Tongue (tissue), 2 donors: ENCODE results near the gene MINDY3. TPM values are rescaled to one million over a fixed set of nuclear protein-coding genes. Genes with fewer than 3 reads are reported as not detected.

ENCODE experiments used
- DNase-seq: peaks from one replicate; pipeline ENCODE4 v3.0.0-alpha.2; 2015
- total RNA-seq: library from RNA; depleted of rRNA; stranded (reverse); fragments of >200 nt; gene quantifications from one replicate; pipeline ENCODE4 v1.2.3, GENCODE V29; 2014

Gene MINDY3
- total RNA-seq, 1 donor from 2014 or later, result 43.8 TPM

DNA sequence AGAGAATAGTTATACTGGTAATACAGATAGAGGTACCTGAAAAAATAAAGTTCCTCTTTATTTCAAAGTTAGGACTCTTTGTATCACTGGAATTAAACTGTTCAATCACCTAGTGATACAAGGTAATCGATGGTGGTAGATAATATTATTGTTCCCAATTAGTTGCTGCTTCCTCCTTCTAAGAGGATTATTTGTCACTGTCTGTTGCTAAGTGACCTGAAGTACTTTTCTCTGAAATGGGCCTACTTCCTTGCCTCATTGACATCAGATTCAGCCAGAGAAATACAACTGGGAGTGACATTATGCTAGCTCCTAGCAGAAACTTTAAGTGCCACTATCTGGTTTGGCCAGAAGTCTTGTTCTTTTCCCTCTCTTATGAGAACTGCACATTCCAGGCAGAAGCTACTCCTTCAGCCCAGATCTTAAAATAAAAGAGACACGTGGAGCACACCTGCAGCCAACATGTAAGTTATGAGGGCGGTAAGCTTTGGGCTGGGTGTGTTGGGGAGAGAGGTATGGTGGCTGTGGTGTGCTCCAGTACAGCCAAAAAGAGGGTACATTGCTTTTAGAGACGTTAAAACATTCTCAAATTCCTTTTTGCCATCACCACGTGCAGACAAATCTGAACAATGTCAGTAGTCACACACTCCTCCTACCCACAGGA is 54.8 kb downstream of the MINDY3 start:
- DNase-seq, result no peak

GRCh38 chr10:15804109-15804508 is 56.2 kb downstream of the MINDY3 start:
- DNase-seq, result no peak

- no peak for DNase-seq
Observed at GRCh38 chr10:15802375-15802949, 57.8 kb downstream of the MINDY3 start.

- no peak for DNase-seq
Observed at GRCh38 chr10:15801641-15802040, 58.7 kb downstream of the MINDY3 start.

- DNase-seq, result no peak
Observed at GRCh38 chr10:15801147-15801546, 59.2 kb downstream of the MINDY3 start.

DNA sequence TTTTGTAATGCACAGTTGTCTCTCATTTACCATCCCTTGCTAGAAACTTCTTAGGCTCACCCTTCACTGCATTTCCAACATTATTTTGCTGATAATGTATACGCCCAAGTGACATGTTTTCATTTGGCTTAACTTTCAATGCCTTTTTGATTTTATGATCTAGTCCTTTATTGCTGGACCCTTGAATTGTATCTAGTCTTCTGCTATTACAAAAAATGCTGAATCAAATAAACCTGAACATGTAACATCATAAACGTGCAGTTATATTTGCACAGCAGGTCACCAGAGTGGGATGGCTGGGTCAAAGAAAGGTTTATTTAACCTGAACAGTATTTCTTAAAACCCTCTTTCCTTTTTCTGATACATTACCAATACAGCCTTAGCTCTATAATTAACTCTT is 63.0 kb downstream of the MINDY3 start:
- no peak for DNase-seq

DNA sequence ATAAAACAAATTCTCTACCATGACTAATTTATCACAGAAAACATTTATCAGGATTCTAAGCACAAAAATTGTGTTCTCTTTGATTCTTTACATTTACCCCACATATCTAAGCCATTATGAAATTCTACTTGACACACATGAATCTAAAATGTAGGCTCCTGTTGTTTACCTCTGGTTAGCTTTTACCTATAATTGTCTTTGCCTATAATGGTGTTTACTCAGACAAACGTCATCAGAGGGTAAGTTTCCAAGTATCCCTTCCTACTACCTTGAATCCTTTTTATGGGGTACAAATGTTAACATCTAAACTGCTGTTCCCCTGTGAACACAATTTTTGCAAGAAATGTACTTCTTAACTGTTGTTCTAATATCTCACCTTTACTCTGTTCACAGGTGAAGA is 63.5 kb downstream of the MINDY3 start:
- DNase-seq, result no peak

DNA sequence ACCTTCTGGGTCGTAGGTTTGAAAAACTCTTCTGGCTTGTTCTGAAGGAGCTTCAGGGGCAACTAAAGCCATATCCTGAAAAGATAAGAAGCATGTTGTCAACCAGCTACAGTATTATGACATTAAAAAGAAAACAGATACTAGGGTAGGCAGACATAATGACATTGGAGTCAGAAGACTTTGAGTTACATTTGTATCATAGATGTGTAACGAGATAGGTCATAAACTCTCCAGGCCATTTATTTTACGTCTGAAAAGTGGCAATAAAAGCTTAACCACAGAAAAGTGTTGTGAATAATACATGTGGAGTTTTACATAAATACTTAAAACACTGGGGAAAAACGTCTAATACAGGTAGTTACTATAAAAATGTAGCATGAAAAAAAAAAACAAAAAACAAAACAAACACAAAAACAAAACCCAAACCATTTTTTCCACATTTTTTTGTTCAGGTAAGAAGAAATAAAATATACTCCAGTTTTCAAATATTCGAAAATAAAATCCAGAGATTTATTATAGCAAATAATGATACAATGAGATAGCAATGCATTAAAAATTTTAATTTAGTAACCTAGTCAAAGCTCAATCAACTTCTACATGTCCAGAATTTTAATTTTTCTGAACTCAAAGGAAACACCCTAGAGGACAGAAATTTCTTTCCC is 64.1 kb downstream of the MINDY3 start:
- DNase-seq, result no peak

- DNase-seq, result no peak
Observed at GRCh38 chr10:15795036-15795792, 65.1 kb downstream of the MINDY3 start.

DNA sequence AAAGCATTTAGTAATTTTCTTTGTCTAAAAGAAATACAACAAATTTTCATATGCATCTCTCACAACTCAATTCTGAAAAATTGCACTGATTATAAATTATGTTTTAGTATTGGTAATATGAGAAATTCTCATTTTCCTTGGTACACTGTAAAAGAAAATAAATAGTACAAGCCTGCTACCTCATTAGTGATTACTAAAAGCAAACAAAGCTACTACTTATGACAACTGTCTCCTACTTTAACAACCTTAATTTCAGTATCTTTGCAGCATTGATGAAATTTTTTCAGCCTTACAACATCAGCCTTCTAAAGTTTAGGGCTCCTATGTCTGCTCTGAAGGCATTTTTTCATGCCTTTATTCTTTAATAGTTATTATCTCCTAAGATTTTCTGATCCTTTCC is 65.7 kb downstream of the MINDY3 start:
- no peak for DNase-seq

DNA sequence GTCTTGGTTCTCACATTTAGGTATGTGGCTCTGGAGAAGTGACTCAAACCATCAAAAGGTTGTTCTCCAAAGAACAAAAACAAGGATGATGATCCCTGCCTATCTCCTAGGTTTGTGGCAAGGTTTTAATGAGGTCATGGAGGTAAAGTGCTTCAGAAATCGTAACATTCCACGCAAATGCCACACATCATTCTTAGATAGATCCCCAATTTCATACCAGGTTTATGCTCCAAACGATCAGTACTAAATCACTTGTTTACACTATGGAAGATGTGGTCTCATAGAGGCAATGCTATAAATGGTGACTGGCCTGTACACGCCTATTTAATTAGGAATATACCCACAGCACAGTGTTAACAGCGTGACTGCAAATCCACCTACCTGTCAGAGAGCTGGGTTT is 66.6 kb downstream of the MINDY3 start:
- DNase-seq, result no peak

- DNase-seq, result no peak
Observed at GRCh38 chr10:15792777-15793176, 67.5 kb downstream of the MINDY3 start.

- DNase-seq, result no peak
Observed at GRCh38 chr10:15791816-15792524, 68.3 kb downstream of the MINDY3 start.

DNA sequence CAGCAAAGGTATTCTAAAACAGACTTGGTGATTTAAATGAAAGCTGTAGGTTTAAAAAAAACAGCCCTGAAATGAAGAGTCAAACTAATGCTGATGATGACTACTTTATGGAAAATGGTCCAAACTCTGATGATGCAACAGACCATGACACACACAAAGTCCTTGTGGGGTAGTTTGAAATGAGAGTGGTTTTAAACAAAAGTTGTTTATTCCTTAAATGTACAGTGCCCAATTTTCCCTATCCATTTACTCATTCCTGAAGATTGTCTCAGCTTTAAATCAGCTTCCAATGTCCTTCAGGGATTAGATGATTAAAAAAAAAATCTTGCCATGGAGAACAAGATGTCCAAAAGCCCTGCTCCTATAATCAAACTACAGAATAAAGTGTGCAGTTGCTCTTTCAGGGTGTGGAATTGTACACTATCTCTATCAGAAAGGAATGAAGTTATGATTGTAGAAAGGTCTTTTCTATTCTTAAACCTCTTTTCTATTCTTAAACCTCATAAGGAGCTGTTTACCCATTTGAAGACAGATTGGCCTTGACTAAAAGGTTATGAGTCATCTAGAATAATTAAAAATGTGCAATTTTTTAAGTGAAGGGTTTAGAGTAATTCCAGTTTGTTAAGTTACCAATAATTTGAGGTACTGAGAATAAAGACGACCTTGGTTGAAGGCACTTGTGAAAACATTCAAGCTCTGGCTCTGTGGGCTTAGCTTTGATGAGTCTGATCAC is 70.3 kb downstream of the MINDY3 start:
- no peak for DNase-seq

DNA sequence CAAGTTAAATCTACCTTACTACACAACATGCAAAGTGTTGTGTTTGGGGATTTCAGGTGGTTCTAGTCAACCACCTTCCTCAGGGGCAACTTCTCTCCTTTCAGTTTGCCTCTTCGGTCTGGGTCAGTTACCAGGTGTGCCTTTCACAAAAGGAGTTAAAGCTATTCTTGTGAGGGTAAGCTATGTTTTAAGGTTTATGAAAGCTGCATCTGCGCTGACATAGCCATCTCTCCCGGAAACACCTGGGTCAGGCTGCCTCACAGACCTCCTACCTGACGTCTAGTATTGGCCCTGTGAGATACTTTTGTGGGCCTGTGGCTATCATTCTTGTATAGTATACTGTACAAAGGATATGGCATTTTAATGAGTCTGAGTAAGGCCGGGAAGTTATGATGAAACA is 72.9 kb downstream of the MINDY3 start:
- no peak for DNase-seq

DNA sequence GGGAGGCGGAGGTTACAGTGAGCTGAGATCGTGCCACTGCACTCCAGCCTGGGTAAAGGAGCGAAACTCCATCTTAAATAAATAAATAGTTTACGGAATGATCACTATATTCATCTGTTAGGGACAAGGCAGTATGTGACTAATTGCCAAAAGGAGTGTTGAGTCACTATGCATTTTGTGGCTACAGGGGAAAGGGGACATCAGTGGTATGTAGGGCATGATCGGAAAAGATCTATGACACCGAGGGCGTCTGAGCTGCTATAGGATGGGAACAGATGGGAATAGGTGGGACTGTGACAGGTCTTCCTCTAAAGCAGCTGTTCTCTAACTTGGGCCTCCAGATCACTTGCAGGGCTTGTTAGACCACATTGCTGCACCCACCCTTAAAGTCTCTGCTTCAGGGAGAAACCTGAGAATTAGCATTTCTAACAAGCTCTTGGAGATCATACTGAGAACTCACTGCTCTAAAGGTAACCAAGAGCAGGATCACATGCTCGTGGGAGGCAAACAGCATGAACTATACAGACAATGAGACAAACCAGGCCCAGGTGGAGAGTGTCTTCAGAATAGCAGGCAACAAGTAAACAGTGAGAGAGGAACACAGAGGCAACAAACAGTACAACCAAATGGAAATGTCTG is 75.5 kb downstream of the MINDY3 start:
- no peak for DNase-seq

- no peak for DNase-seq
Observed at GRCh38 chr10:15783941-15784636, 76.2 kb downstream of the MINDY3 start.

GRCh38 chr10:15782851-15783250 is 77.5 kb downstream of the MINDY3 start:
- DNase-seq, result peak; percentile 79

DNA sequence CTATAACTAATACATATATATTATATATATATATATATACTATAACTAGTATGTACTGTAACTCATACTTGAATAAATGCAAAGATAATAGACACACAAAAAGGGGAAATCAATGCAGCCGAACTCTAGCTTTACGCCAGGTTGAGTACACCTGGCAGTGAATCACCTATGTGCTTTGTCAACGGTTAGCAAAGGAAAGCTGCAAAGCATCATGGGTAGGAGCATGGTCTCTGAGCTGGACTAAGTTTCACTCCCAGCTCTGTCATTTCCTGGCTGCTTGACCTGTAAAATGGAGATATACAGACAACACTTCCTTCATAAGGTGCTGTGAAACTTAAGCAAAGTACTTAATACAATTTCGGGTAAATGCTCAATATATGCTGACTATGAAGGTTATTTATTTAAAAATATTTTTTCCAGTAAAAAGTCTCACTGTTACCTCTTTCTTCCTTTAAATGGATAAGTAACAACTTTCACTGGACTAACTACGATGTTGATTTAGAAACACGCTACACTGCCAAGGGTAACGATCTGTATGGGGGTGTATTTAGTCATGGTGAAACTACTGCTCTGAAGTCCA is 78.8 kb downstream of the MINDY3 start:
- no peak for DNase-seq
